ENCODE measurements around the gene LEP.

DNA sequence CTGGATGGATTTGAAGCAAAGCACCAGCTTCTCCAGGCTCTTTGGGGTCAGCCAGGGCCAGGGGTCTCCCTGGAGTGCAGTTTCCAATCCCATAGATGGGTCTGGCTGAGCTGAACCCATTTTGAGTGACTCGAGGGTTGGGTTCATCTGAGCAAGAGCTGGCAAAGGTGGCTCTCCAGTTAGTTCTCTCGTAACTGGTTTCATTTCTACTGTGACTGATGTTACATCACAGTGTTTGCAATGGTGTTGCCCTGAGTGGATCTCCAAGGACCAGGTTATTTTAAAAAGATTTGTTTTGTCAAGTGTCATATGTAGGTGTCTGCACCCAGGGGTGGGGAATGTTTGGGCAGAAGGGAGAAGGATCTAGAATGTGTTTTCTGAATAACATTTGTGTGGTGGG is 14.2 kb downstream of the LEP start:
- TF ChIP-seq, protein P1, sequence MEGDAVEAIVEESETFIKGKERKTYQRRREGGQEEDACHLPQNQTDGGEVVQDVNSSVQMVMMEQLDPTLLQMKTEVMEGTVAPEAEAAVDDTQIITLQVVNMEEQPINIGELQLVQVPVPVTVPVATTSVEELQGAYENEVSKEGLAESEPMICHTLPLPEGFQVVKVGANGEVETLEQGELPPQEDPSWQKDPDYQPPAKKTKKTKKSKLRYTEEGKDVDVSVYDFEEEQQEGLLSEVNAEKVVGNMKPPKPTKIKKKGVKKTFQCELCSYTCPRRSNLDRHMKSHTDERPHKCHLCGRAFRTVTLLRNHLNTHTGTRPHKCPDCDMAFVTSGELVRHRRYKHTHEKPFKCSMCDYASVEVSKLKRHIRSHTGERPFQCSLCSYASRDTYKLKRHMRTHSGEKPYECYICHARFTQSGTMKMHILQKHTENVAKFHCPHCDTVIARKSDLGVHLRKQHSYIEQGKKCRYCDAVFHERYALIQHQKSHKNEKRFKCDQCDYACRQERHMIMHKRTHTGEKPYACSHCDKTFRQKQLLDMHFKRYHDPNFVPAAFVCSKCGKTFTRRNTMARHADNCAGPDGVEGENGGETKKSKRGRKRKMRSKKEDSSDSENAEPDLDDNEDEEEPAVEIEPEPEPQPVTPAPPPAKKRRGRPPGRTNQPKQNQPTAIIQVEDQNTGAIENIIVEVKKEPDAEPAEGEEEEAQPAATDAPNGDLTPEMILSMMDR (IDR thresholded peaks at IDR 0.05): no peak
- no peak for TF ChIP-seq POLR2A (IDR thresholded peaks at IDR 0.05)
- TF ChIP-seq POLR2AphosphoS5 (IDR thresholded peaks at IDR 0.05; ENCODE audit: insufficient read depth in 1 of 2, low read depth in 1 of 2): no peak
